Gastrocnemius medialis (tissue), 4 donors: ENCODE data around the gene NUDT14. TPM values are rescaled to one million over a fixed set of nuclear protein-coding genes. Genes with fewer than 3 reads are reported as not detected.

Experiments used
- ATAC-seq, 2 donors: fragments of 150-250 bp; one replicate each; pipeline ENCODE4 v1.9.1; 2016
- DNase-seq, 2 donors: peaks; one replicate each; pipeline ENCODE4 v3.0.0-alpha.2; 2019
- H3K27ac ChIP-seq, 4 donors: fragments of 200-600 bp; sonication (generic); 1 replicate in 1 of 4; 2 replicates in 3 of 4; pipeline ENCODE4 v1.5.1; 2016 to 2018; ENCODE audit warnings: mild to moderate bottlenecking in 2 of 4, moderate library complexity in 1 of 4
- H3K27me3 ChIP-seq, 3 donors: fragments of 200-600 bp; sonication (generic) in 2 of 3; 1 replicate in 1 of 3; 2 replicates in 2 of 3; pipeline versions ENCODE4 v1.5.1 to v1.6.0; 2016 to 2019; ENCODE audit warnings: mild to moderate bottlenecking in 1 of 3, moderate library complexity in 1 of 3
- H3K36me3 ChIP-seq, 2 donors: fragments of 200-600 bp; sonication (generic) in 1 of 2; one replicate each; pipeline ENCODE4 v1.5.1; 2017 to 2018
- H3K4me1 ChIP-seq, 2 donors: fragments of 200-600 bp; sonication (generic) in 1 of 2; one replicate each; pipeline ENCODE4 v1.5.1; 2016 to 2017; ENCODE audit warnings: mild to moderate bottlenecking in 2 of 2
- H3K4me3 ChIP-seq, 4 donors: fragments of 200-600 bp; sonication (generic) in 3 of 4; 1 replicate in 1 of 4; 2 replicates in 3 of 4; pipeline ENCODE4 v1.5.1; 2016 to 2019; ENCODE audit warnings: mild to moderate bottlenecking in 2 of 4
- H3K9me3 ChIP-seq, 3 donors: fragments of 200-600 bp; sonication (generic) in 2 of 3; 1 replicate in 1 of 3; 2 replicates in 2 of 3; pipeline ENCODE4 v1.5.1; 2016 to 2019
- CTCF ChIP-seq, 5 experiments: fragments of 450-650 bp in 3 of 5; fragments of 200-600 bp in 2 of 5; sonication (generic) in 2 of 5; IDR thresholded peaks in 4 of 5; conservative IDR thresholded peaks in 1 of 5; 1 replicate in 4 of 5; 2 replicates in 1 of 5; pipeline ENCODE4 v1.5.1; 2016 to 2019; ENCODE audit warnings: antibody characterized with exemption in 5 of 5, mild to moderate bottlenecking in 3 of 5, moderate library complexity in 3 of 5
- POLR2A ChIP-seq, 2 donors: fragments of 450-650 bp; IDR thresholded peaks; one replicate each; pipeline ENCODE4 v1.6.1; 2017; ENCODE audit warnings: antibody characterized with exemption in 2 of 2, mild to moderate bottlenecking in 2 of 2, moderate library complexity in 2 of 2
- in situ Hi-C, 4 donors: fragments of 200-750 bp; cut with MboI; loops; one replicate each; pipeline versions ENCODE4 v1.15.0 to v1.8.0; 2017; ENCODE audit warnings: low sequenced_read_pairs in 4 of 4
- intact Hi-C: fragments of 100-400 bp; cut with DNase I; formaldehyde crosslinking; loops from one replicate; pipeline ENCODE4 v1.15.1; 2023; ENCODE audit warnings: low total_unique reads
- total RNA-seq, 4 donors: library from RNA; depleted of rRNA; stranded (reverse); fragments of >200 nt; gene quantifications; one replicate each; pipeline versions ENCODE4 v1.1.0 to v1.2.3, GENCODE V29; 2016

NUDT14 gene
- total RNA-seq, 4 donors from 2014 or later, result 11.0 to 25.5 (median 16.4) TPM

GRCh38 chr14:105176513-105176912, 4.6 kb downstream of the NUDT14 start:
- DNase-seq (no peak), ATAC-seq (no peak)
- H3K9me3 ChIP-seq, result no peaks in the 10 kb centered on the region
- intact Hi-C loops, result loop anchor here (10.0 kb wide), 1 partner anchor 68 kb away; the partner anchor contains the start of gene BTBD6
- no peaks in the 10 kb centered on the region for H3K36me3 ChIP-seq
- in situ Hi-C loops, result no loop called here
- H3K4me1 ChIP-seq, result peaks cover 23 to 26% of the 10 kb centered on the region in 2 donors
- no peaks in the 10 kb centered on the region for H3K27me3 ChIP-seq
- H3K4me3 ChIP-seq, result no peak overlapping the region
- peak overlapping the region; percentile 48 to 69 (median 65) for H3K27ac ChIP-seq
- no peak for TF ChIP-seq CTCF (IDR thresholded peaks at IDR 0.05 in 4 of 5, conservative IDR thresholded peaks at IDR 0.05 in 1 of 5)
- TF ChIP-seq POLR2A (IDR thresholded peaks at IDR 0.05), result no peak

- no peaks in the 10 kb centered on the region for H3K9me3 ChIP-seq
- H3K36me3 ChIP-seq, result no peaks in the 10 kb centered on the region
- intact Hi-C loops, result loop anchor here (10.0 kb wide), 1 partner anchor 71 kb away; the partner anchor contains the start of gene BTBD6
- TF ChIP-seq POLR2A (IDR thresholded peaks at IDR 0.05) (no peak), CTCF (IDR thresholded peaks at IDR 0.05 in 4 of 5, conservative IDR thresholded peaks at IDR 0.05 in 1 of 5) (no peak)
- H3K27ac ChIP-seq, result no peak overlapping the region
- H3K4me3 ChIP-seq, result no peak overlapping the region
- in situ Hi-C loops, result no loop called here
- DNase-seq (no peak), ATAC-seq (no peak)
- H3K4me1 ChIP-seq, result peaks cover 38 to 41% of the 10 kb centered on the region in 2 donors
- no peaks in the 10 kb centered on the region for H3K27me3 ChIP-seq
Measured at GRCh38 chr14:105173901-105174894, 6.9 kb downstream of the NUDT14 start.

GRCh38 chr14:105173145-105173544, 8.0 kb downstream of the NUDT14 start:
- H3K4me3 ChIP-seq, result no peak overlapping the region
- in situ Hi-C loops, result no loop called here
- no peak overlapping the region for H3K27ac ChIP-seq
- TF ChIP-seq POLR2A (IDR thresholded peaks at IDR 0.05) (no peak), CTCF (IDR thresholded peaks at IDR 0.05 in 4 of 5, conservative IDR thresholded peaks at IDR 0.05 in 1 of 5) (no peak)
- intact Hi-C loops, result loop anchor here (10.0 kb wide), 1 partner anchor 72 kb away; the partner anchor contains the start of gene BTBD6
- no peaks in the 10 kb centered on the region for H3K9me3 ChIP-seq
- H3K36me3 ChIP-seq, result no peaks in the 10 kb centered on the region
- DNase-seq (no peak), ATAC-seq (no peak)
- peaks cover 38 to 45% of the 10 kb centered on the region in 2 donors for H3K4me1 ChIP-seq
- no peaks in the 10 kb centered on the region for H3K27me3 ChIP-seq

- Histone ChIP-seq H3K4me3 (no peak overlapping the region), H3K27ac (no peak overlapping the region), H3K36me3 (no peaks in the 10 kb centered on the region), H3K4me1 (peaks cover 38 to 40% of the 10 kb centered on the region in 2 donors), H3K27me3 (no peaks in the 10 kb centered on the region), H3K9me3 (no peaks in the 10 kb centered on the region)
- DNase-seq, result no peak
- intact Hi-C loops (loop anchor here (10.0 kb wide), 1 partner anchor 72 kb away; the partner anchor contains the start of gene BTBD6), in situ Hi-C loops (no loop called here)
- no peak for ATAC-seq
- TF ChIP-seq CTCF (IDR thresholded peaks at IDR 0.05 in 4 of 5, conservative IDR thresholded peaks at IDR 0.05 in 1 of 5), result no peak
- TF ChIP-seq POLR2A (IDR thresholded peaks at IDR 0.05), result no peak
Measured at GRCh38 chr14:105172476-105172875, 8.6 kb downstream of the NUDT14 start.
